NCI-H1092 treated with DMSO at 0.1 percent for 48 hours (cell line): Measurements from ENCODE around the gene CDK5R2.
A peak's percentile ranks its signal among the peaks of the same experiment; 100 is the strongest.
"Not testable (repeated sequence)": the region's sequence is repeated elsewhere in the genome, so short reads cannot be mapped to it uniquely, and the experiment has no call there.

ENCODE experiments used
- DNase-seq: peaks from one replicate; lab custom pipeline; 2025; lab: John Stamatoyannopoulos, UW

Gene CDK5R2

GRCh38 chr2:218959141-218959731 lies at the start of gene CDK5R2:
TSS of gene CDK5R2 (plus strand) at chr2:218959666. CDS start at chr2:218959821, 155 bp downstream.
- peak; percentile 86 for DNase-seq

GRCh38 chr2:218910741-218911140 lies 48.7 kb upstream of the CDK5R2 start:
- no peak for DNase-seq

- no peak for DNase-seq
These were observed 39.0 kb upstream of the CDK5R2 start for GRCh38 chr2:218920504-218920903.

GRCh38 chr2:218924757-218925156 lies 34.7 kb upstream of the CDK5R2 start:
- no peak for DNase-seq

GRCh38 chr2:218925434-218925833 lies 34.0 kb upstream of the CDK5R2 start:
- no peak for DNase-seq

- DNase-seq: no peak
These were observed 32.0 kb upstream of the CDK5R2 start for GRCh38 chr2:218927422-218927821.

GRCh38 chr2:218927876-218928275 lies 31.6 kb upstream of the CDK5R2 start:
- DNase-seq: no peak

GRCh38 chr2:218930488-218930887 lies 29.0 kb upstream of the CDK5R2 start:
- DNase-seq: not testable (repeated sequence)

GRCh38 chr2:218931751-218932150 lies 27.7 kb upstream of the CDK5R2 start:
- DNase-seq: not testable (repeated sequence)

- no peak for DNase-seq
These were observed 14.6 kb upstream of the CDK5R2 start for GRCh38 chr2:218944759-218945404.

GRCh38 chr2:218946621-218947020 lies 12.8 kb upstream of the CDK5R2 start:
- no peak for DNase-seq

GRCh38 chr2:218952160-218952559 lies 7.3 kb upstream of the CDK5R2 start:
- DNase-seq: no peak

- no peak for DNase-seq
These were observed 6.0 kb upstream of the CDK5R2 start for GRCh38 chr2:218953366-218953954.

- DNase-seq: no peak
These were observed 4.7 kb upstream of the CDK5R2 start for GRCh38 chr2:218954541-218955300.

GRCh38 chr2:218956039-218956438 lies 3.4 kb upstream of the CDK5R2 start:
- no peak for DNase-seq

GRCh38 chr2:218957671-218958070 lies 1.8 kb upstream of the CDK5R2 start:
- DNase-seq: no peak

GRCh38 chr2:218958276-218958675 lies 1.2 kb upstream of the CDK5R2 start:
- no peak for DNase-seq

GRCh38 chr2:218959761-218960308 lies 369 bp downstream of the CDK5R2 start:
- peak; percentile 41 for DNase-seq

- DNase-seq: peak; percentile 40
These were observed 1.1 kb downstream of the CDK5R2 start for GRCh38 chr2:218960309-218961165.

GRCh38 chr2:218961229-218961628 lies 1.8 kb downstream of the CDK5R2 start:
- peak; percentile 40 for DNase-seq
